Esophagus muscularis mucosa (tissue), 4 donors: ENCODE measurements around the gene ZNF345. TPM values are rescaled to one million over a fixed set of nuclear protein-coding genes. Genes with fewer than 3 reads are reported as not detected.

Experiments used
- DNase-seq: peaks from one replicate; pipeline ENCODE4 v3.0.0-alpha.2; 2017; ENCODE audit errors: extremely low spot score
- H3K27ac ChIP-seq, 4 donors: fragments of 200-600 bp; sonication (generic); replicated peaks in 1 of 4; 1 replicate in 3 of 4; 2 replicates in 1 of 4; pipeline ENCODE4 v1.5.1; 2016 to 2019; ENCODE audit warnings: mild to moderate bottlenecking in 1 of 4
- H3K27me3 ChIP-seq, 4 donors: fragments of 200-600 bp; sonication (generic); one replicate each; pipeline versions ENCODE4 v1.5.1 to v1.6.0; 2016 to 2019
- H3K36me3 ChIP-seq, 4 donors: fragments of 200-600 bp; sonication (generic); one replicate each; pipeline ENCODE4 v1.5.1; 2016 to 2019
- H3K4me1 ChIP-seq, 4 donors: fragments of 200-600 bp; sonication (generic); one replicate each; pipeline ENCODE4 v1.5.1; 2016 to 2019
- H3K4me3 ChIP-seq, 4 donors: fragments of 200-600 bp; sonication (generic); 1 replicate in 2 of 4; 2 replicates in 2 of 4; pipeline ENCODE4 v1.5.1; 2016 to 2019; ENCODE audit warnings: mild to moderate bottlenecking in 4 of 4, moderate library complexity in 1 of 4
- H3K9me3 ChIP-seq, 4 donors: fragments of 200-600 bp; sonication (generic); 1 replicate in 3 of 4; 2 replicates in 1 of 4; pipeline ENCODE4 v1.5.1; 2016 to 2019
- EP300 ChIP-seq: sonication (generic); formaldehyde crosslinking; IDR thresholded peaks from one replicate; pipeline ENCODE4 v1.6.1; 2017; ENCODE audit warnings: antibody characterized with exemption
- POLR2A ChIP-seq: fragments of 450-650 bp; IDR thresholded peaks from one replicate; pipeline ENCODE4 v1.6.1; 2017; ENCODE audit warnings: antibody characterized with exemption, moderate library complexity, mild to moderate bottlenecking, low read depth
- POLR2AphosphoS5 ChIP-seq, 2 donors: sonication (generic); formaldehyde crosslinking; IDR thresholded peaks; one replicate each; pipeline ENCODE4 v1.6.1; 2017; ENCODE audit warnings: antibody characterized with exemption in 2 of 2
- WGBS: methylation state at CpG from one replicate; pipeline ENCODE4 v1.1.5; 2018; 5-methylcytosine and 5-hydroxymethylcytosine counted together
- intact Hi-C: fragments of 100-400 bp; cut with DNase I; formaldehyde crosslinking; loops from one replicate; pipeline ENCODE4 v1.15.1; 2023
- total RNA-seq, 4 donors: library from RNA; depleted of rRNA; stranded (reverse); fragments of >200 nt; gene quantifications; one replicate each; pipeline versions ENCODE4 v1.1.0 to v1.2.1, GENCODE V29; 2016
- TF ChIP-seq, protein P1 (sequence below), 3 experiments: fragments of 200-600 bp in 2 of 3; fragments of 450-650 bp in 1 of 3; sonication (generic) in 2 of 3; IDR thresholded peaks; one replicate each; pipeline ENCODE4 v1.5.1; 2017 to 2019; ENCODE audit warnings: antibody characterized with exemption in 3 of 3, mild to moderate bottlenecking in 2 of 3, moderate library complexity in 1 of 3

Gene ZNF345
- total RNA-seq, 4 donors from 2014 or later, result 3.0 to 6.6 (median 4.3) TPM

DNA sequence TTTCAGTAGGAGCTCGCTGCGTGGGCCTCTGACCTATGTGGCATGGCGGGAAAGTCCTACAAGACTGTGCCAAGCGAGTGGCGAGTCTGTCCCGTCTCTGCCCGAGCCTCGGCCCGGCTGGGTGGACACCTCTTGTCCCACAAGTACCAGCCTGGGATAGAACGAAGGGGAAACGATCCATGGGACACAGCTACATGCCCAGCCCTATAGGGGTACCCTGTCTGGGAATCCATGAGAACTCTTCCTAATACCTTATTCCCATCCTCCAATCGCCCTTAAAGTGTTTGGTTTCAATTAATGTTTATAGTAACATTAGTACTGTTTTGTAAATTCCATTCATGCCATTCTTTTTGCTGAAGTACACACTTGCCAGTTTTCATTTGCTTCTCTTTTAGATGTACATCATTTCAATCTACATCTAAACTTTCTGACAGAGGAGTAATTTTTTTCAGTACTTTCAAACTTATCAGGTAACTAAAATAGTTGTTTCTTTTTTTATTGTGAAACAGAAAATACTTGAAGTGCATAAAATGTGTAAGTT lies 11.8 kb upstream of the ZNF345 start:
- H3K36me3 ChIP-seq, result peaks cover 2 to 34% (median 19%) of the 10 kb centered on the region in 4 donors
- TF ChIP-seq EP300 (no peak), POLR2AphosphoS5 (IDR thresholded peaks at IDR 0.05) (no peak), POLR2A (no peak)
- TF ChIP-seq, protein P1, sequence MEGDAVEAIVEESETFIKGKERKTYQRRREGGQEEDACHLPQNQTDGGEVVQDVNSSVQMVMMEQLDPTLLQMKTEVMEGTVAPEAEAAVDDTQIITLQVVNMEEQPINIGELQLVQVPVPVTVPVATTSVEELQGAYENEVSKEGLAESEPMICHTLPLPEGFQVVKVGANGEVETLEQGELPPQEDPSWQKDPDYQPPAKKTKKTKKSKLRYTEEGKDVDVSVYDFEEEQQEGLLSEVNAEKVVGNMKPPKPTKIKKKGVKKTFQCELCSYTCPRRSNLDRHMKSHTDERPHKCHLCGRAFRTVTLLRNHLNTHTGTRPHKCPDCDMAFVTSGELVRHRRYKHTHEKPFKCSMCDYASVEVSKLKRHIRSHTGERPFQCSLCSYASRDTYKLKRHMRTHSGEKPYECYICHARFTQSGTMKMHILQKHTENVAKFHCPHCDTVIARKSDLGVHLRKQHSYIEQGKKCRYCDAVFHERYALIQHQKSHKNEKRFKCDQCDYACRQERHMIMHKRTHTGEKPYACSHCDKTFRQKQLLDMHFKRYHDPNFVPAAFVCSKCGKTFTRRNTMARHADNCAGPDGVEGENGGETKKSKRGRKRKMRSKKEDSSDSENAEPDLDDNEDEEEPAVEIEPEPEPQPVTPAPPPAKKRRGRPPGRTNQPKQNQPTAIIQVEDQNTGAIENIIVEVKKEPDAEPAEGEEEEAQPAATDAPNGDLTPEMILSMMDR (IDR thresholded peaks at IDR 0.05), result no peak
- H3K4me1 ChIP-seq, result peaks cover 19 to 25% (median 19%) of the 10 kb centered on the region in 4 donors
- peaks cover 0 to 29% (median 22%) of the 10 kb centered on the region in 4 donors for H3K9me3 ChIP-seq
- peak overlapping the region; percentile 62 to 88 (median 80) for H3K4me3 ChIP-seq
- intact Hi-C loops, result loop anchor here (5.0 kb wide), 2 partner anchors 42 to 67 kb away; partner anchors contain the start of gene ZNF850
- 7% methylated on average over 4 of the region's 12 CpGs for WGBS
- H3K27me3 ChIP-seq, result no peaks in the 10 kb centered on the region
- H3K27ac ChIP-seq, result peak overlapping the region; percentile 85 to 90 (median 88)
- no peak for DNase-seq

- WGBS, result 80% methylated on average over 1 of the region's 1 CpG
- Histone ChIP-seq H3K4me3 (no peak overlapping the region), H3K36me3 (peaks cover 0 to 36% (median 17%) of the 10 kb centered on the region in 4 donors), H3K9me3 (no peaks in the 10 kb centered on the region), H3K27ac (no peak overlapping the region), H3K27me3 (no peaks in the 10 kb centered on the region), H3K4me1 (peaks cover 12 to 28% (median 23%) of the 10 kb centered on the region in 4 donors)
- intact Hi-C loops, result no loop called here
- no peak for TF ChIP-seq POLR2AphosphoS5 (IDR thresholded peaks at IDR 0.05)
- TF ChIP-seq EP300, result no peak
- no peak for TF ChIP-seq POLR2A
- TF ChIP-seq, protein P1 (IDR thresholded peaks at IDR 0.05), result no peak
- no peak for DNase-seq
These were observed 2.7 kb upstream of the ZNF345 start for GRCh38 chr19:36847968-36848367.

GRCh38 chr19:36849701-36850558 lies 746 bp upstream of the ZNF345 start:
- peaks cover 12 to 28% (median 23%) of the 10 kb centered on the region in 4 donors for H3K4me1 ChIP-seq
- intact Hi-C loops, result loop anchor here (5.0 to 10.0 kb wide), 2 partner anchors 67 to 165 kb away; partner anchors contain the start of genes ZNF567, ZNF568 and ZNF829
- peak overlapping the region; percentile 82 to 94 (median 88) for H3K27ac ChIP-seq
- DNase-seq, result peak; percentile 95
- 0% methylated on average over 32 of the region's 36 CpGs for WGBS
- peaks cover 0 to 5% (median 2%) of the 10 kb centered on the region in 4 donors for H3K9me3 ChIP-seq
- H3K27me3 ChIP-seq, result no peaks in the 10 kb centered on the region
- TF ChIP-seq, protein P1 (IDR thresholded peaks at IDR 0.05), result no peak
- no peak for TF ChIP-seq EP300
- TF ChIP-seq POLR2A, result no peak
- TF ChIP-seq POLR2AphosphoS5 (IDR thresholded peaks at IDR 0.05), result peak; percentile 76 to 78
- H3K36me3 ChIP-seq, result peaks cover 0 to 39% (median 14%) of the 10 kb centered on the region in 4 donors
- peak overlapping the region; percentile 66 to 95 (median 76) for H3K4me3 ChIP-seq

DNA sequence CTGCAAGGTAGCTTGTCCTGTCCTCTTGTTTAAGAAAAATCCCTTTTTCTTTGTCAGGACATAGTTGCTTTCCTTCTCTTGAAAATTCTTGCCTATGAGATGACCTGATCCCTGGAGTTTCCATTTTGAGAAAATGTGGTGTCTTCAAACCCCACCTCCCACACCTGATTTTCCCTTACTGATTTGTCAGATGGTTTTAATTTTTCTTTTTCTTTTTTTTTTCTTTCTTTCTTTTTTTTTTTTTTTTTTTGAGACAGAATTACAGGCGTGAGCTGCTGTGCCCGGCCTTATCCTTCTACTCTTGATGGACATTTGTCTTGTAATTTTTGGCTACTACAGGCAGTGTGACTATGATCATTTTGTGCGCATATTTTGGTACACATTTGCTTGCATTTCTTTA lies 1.2 kb downstream of the ZNF345 start:
- TF ChIP-seq, protein P1 (IDR thresholded peaks at IDR 0.05), result no peak
- no peak for TF ChIP-seq POLR2AphosphoS5 (IDR thresholded peaks at IDR 0.05)
- Histone ChIP-seq H3K27me3 (no peaks in the 10 kb centered on the region), H3K36me3 (peaks cover 4 to 47% (median 27%) of the 10 kb centered on the region in 4 donors), H3K9me3 (peaks cover 0 to 19% (median 12%) of the 10 kb centered on the region in 4 donors), H3K27ac (no peak overlapping the region), H3K4me1 (peaks cover 12 to 28% (median 23%) of the 10 kb centered on the region in 4 donors), H3K4me3 (peak overlapping the region; percentile 66 to 95 (median 76))
- WGBS, result 95% methylated on average over 3 of the region's 3 CpGs
- intact Hi-C loops, result loop anchor here (5.0 to 10.0 kb wide), 2 partner anchors 65 to 167 kb away; partner anchors contain the start of genes ZNF567, ZNF568 and ZNF829
- no peak for DNase-seq
